ENCODE measurements around the gene PDZD7. TPM values are rescaled to one million over a fixed set of nuclear protein-coding genes. Genes with fewer than 3 reads are reported as not detected.
A peak's percentile ranks its signal among the peaks of the same experiment; 100 is the strongest.

Gene PDZD7
- polyA plus RNA-seq, 1 donor from 2014 or later: not detected

DNA sequence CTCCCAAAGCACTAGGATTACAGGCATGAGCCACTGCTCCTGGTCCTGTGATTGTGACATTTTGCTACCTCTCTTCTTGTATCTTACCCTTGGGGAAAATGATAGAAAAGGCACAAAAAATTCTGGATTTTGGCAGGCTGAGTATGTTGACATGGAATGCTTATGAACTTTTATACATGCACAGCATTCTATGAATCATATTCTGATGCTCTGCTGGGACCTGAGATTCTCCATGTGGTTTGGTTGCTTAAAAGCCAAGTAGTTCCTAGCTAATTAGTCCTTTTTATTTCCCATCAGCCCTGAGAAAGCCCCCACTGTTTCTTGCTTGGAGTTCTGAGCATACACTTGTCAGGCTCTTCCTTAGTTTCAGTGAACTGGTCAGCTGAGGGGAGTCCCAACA lies 22.6 kb upstream of the PDZD7 start:
- no peak overlapping the region for H3K27ac Mint-ChIP-seq
- H3K27me3 Mint-ChIP-seq: peaks cover 19% of the 10 kb centered on the region
- H3K4me1 Mint-ChIP-seq: peaks cover 0 to 6% (median 3%) of the 10 kb centered on the region in 3 donors
- no peaks in the 10 kb centered on the region for H3K36me3 Mint-ChIP-seq
- H3K4me3 Mint-ChIP-seq: no peak overlapping the region
- no peaks in the 10 kb centered on the region for H3K9me3 Mint-ChIP-seq

GRCh38 chr10:101052285-101052684 lies 21.4 kb upstream of the PDZD7 start:
- Mint-ChIP-seq H3K4me3 (no peak overlapping the region), H3K36me3 (no peaks in the 10 kb centered on the region), H3K27me3 (peaks cover 26% of the 10 kb centered on the region), H3K9me3 (no peaks in the 10 kb centered on the region), H3K27ac (no peak overlapping the region), H3K4me1 (peaks cover 0 to 6% (median 3%) of the 10 kb centered on the region in 3 donors)

GRCh38 chr10:101050208-101051069 lies 19.5 kb upstream of the PDZD7 start:
- Mint-ChIP-seq H3K27me3 (peaks cover 30% of the 10 kb centered on the region), H3K36me3 (no peaks in the 10 kb centered on the region), H3K4me3 (peak overlapping the region in 2 of 4 donors; percentile 29 to 63)

DNA sequence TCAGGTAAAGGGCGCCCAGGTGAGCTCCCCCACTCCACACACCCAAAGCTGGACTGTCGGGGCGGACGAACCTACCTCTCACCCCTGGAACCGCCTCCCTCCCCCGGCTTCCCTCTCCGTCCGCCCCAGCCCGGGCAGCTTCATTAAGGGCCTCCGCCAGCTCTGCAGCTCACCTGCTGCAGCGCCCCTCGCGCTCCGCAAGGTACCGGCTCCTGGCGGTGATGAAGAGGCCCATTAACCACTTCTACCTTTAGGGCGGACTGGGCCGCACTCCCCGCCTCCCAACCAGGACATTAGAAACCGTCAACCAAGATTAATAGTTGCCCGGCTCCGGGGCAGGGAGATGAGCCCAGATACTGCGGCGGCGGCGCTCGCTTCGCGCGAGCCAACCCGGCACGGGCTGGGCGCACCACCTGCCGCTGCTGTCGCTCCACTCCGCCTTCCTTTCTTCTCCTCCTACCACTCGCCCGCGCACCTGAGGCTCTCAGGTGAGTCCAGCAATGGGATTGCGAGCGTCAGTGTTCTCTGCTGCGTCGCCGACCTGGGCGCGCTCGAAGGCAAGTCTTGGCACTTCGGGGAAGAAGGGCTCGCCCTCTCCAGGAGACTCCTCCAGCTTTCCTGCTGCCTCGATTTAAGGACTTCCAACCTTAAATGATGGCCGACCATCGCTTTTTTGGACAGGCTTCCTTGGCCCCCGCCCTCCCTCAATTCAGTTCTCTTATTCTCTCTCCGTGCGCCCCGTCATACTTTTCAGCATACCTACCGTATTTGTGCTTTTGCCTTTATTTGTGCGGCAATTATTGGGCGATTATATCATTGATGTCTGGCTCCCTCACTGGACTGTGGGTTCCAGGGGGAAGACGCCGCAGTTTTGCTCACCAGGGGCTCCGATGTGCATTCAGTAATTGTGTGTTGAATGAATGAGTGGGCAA lies 17.3 kb upstream of the PDZD7 start:
- Mint-ChIP-seq H3K4me3 (no peak overlapping the region), H3K9me3 (no peaks in the 10 kb centered on the region), H3K36me3 (no peaks in the 10 kb centered on the region), H3K4me1 (peaks cover 5 to 8% (median 5%) of the 10 kb centered on the region in 3 donors), H3K27ac (no peak overlapping the region), H3K27me3 (peaks cover 30% of the 10 kb centered on the region)

More at GRCh38 chr10:101050208-101051069, 19.5 kb upstream of the PDZD7 start:
- peaks cover 0 to 6% (median 3%) of the 10 kb centered on the region in 3 donors for H3K4me1 Mint-ChIP-seq
- H3K9me3 Mint-ChIP-seq: no peaks in the 10 kb centered on the region
- H3K27ac Mint-ChIP-seq: no peak overlapping the region

- no peak overlapping the region for H3K27ac Mint-ChIP-seq
- peaks cover 12 to 16% (median 15%) of the 10 kb centered on the region in 3 donors for H3K4me1 Mint-ChIP-seq
- H3K9me3 Mint-ChIP-seq: no peaks in the 10 kb centered on the region
- H3K27me3 Mint-ChIP-seq: peaks cover 30% of the 10 kb centered on the region
- no peaks in the 10 kb centered on the region for H3K36me3 Mint-ChIP-seq
- H3K4me3 Mint-ChIP-seq: no peak overlapping the region
Measured at GRCh38 chr10:101047268-101047667, 16.3 kb upstream of the PDZD7 start.

DNA sequence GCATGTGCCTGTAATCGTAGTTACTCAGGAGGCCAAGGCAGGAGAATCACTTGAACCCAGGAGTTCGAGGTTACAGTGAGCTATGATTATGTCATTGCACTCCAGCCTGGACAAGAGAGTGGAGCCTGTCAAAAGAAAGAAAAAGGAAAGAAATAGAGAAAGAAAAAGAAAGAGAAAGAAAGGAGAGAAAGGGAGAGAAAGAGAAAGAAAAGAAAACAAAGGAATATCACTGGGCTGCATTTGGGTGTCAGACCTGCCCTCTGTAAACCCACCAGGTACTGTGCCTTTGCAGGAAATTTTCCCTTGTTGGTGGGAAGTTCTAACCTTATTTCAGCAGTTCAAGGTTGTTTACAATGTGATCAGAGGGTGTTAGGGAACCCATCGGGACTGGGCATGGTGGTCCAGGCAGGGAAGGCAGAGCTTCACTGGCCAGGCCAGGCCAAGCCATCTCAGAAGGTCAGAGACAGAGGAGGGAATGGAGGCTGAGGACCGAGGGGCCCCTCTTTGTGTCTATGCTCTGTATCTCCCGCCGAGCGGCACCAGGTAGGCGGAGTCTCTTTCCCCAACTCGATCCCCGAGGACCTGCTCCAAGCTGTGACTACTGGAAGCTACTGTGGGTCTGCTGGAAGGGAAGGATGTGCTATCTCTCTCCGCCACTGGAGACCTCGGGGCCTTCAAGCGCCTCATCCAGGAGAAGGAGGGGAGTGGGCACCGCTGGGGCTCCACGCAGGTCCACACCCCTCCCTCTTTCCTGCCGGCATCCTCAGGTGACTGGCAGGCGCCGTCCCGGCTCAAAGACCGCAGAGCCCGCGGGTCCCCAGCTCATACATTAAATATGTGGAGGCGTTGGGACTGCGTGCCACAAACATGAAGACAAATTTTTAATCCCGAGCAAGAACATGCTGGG lies 15.7 kb upstream of the PDZD7 start:
- H3K27me3 Mint-ChIP-seq: peaks cover 30% of the 10 kb centered on the region
- no peaks in the 10 kb centered on the region for H3K36me3 Mint-ChIP-seq
- H3K4me1 Mint-ChIP-seq: peaks cover 16 to 17% (median 16%) of the 10 kb centered on the region in 3 donors
- H3K27ac Mint-ChIP-seq: no peak overlapping the region
- no peak overlapping the region for H3K4me3 Mint-ChIP-seq
- H3K9me3 Mint-ChIP-seq: no peaks in the 10 kb centered on the region

DNA sequence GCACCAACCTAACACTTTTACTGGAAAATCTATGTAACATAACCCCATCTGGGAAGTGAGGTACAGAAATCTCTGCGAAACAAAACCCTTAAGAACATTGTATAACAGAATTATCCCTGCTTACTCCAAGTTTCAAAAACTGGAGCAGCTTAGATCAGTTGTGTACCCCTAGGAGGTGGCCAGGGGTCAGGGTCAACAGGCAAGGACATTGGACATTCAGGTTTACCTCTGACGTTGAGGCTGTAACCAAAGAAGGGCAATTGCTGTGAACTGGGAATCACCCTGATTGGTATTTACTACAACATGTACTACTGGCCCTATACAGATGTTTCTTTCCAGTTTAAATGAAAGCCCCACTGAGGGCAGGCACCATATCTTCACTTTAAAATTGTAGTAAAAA lies 13.2 kb upstream of the PDZD7 start:
- Mint-ChIP-seq H3K27me3 (peaks cover 17% of the 10 kb centered on the region), H3K36me3 (no peaks in the 10 kb centered on the region), H3K4me3 (peak overlapping the region in 2 of 4 donors; percentile 32 to 98), H3K27ac (no peak overlapping the region), H3K4me1 (peaks cover 11 to 17% (median 16%) of the 10 kb centered on the region in 3 donors), H3K9me3 (no peaks in the 10 kb centered on the region)

GRCh38 chr10:101043363-101043707 lies 12.4 kb upstream of the PDZD7 start:
- H3K36me3 Mint-ChIP-seq: no peaks in the 10 kb centered on the region

GRCh38 chr10:101042667-101043362 lies 11.9 kb upstream of the PDZD7 start:
- Mint-ChIP-seq H3K27ac (peak overlapping the region; percentile 90 to 98 (median 96)), H3K4me1 (peaks cover 11 to 17% (median 16%) of the 10 kb centered on the region in 3 donors), H3K9me3 (no peaks in the 10 kb centered on the region), H3K27me3 (peaks cover 6% of the 10 kb centered on the region), H3K36me3 (peaks cover 3% of the 10 kb centered on the region), H3K4me3 (peak overlapping the region; percentile 97 to 100 (median 98))

More at GRCh38 chr10:101043363-101043707, 12.4 kb upstream of the PDZD7 start:
- H3K27ac Mint-ChIP-seq: peak overlapping the region; percentile 90 to 98 (median 96)
- no peaks in the 10 kb centered on the region for H3K9me3 Mint-ChIP-seq
- peaks cover 10% of the 10 kb centered on the region for H3K27me3 Mint-ChIP-seq
- H3K4me1 Mint-ChIP-seq: peaks cover 11 to 17% (median 16%) of the 10 kb centered on the region in 3 donors
- H3K4me3 Mint-ChIP-seq: peak overlapping the region; percentile 97 to 100 (median 98)

DNA sequence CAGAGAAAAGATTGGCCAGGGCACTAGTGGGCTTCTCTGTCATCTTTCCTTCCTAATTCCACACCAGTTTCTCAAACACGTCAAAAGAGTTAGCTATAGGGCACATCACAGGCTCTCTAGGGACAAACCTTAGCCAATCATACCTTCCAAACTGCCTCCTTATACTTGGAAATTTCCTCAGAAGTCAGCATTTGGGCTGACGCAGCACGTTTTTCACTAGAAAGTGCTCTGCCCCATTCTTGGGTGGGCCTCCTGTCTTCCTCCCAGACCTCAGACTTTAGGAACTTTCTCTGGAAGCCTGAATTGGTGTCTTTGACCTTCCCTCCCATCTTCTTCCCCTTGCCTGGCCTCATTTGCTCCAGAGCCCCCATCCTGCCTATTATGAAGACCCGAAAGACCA lies 11.2 kb upstream of the PDZD7 start:
- Mint-ChIP-seq H3K27me3 (peaks cover 5% of the 10 kb centered on the region), H3K4me1 (peaks cover 11 to 17% (median 16%) of the 10 kb centered on the region in 3 donors), H3K36me3 (peaks cover 6% of the 10 kb centered on the region), H3K9me3 (no peaks in the 10 kb centered on the region), H3K27ac (peak overlapping the region in 1 of 3 donors; percentile 90), H3K4me3 (peak overlapping the region; percentile 97 to 100 (median 98))

DNA sequence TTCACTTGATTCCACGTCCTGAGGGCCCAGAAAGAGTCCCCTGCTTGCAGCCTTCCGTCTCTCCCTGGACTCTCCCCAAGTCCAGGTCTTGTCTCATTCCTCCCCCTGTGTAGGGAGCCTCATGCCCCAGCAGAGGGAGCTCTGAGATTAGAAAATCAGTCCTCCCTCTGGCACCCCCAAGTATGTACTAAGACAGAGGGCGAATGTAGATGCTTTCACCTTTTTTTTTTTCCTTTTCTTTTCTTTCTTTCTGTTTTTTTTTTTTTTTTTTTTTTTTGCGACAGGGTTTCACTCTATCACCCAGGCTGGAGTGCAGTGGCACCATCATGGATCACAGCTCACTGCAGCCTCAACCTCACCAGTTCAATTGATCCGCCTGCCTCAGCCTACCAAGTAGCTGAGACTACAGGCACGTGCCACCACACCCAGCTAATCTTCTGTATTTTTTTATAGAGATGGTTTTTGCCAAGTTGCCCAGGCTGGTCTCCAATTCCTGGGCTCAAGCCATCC lies 10.4 kb upstream of the PDZD7 start:
- Mint-ChIP-seq H3K36me3 (peaks cover 7% of the 10 kb centered on the region), H3K4me3 (peak overlapping the region in 1 of 4 donors; percentile 47), H3K9me3 (no peaks in the 10 kb centered on the region), H3K4me1 (peaks cover 11 to 17% (median 16%) of the 10 kb centered on the region in 3 donors), H3K27me3 (no peaks in the 10 kb centered on the region), H3K27ac (peak overlapping the region in 2 of 3 donors; percentile 41)

GRCh38 chr10:101040851-101041250 lies 9.9 kb upstream of the PDZD7 start:
- peak overlapping the region in 1 of 4 donors; percentile 47 for H3K4me3 Mint-ChIP-seq
- peaks cover 11 to 17% (median 16%) of the 10 kb centered on the region in 3 donors for H3K4me1 Mint-ChIP-seq
- no peaks in the 10 kb centered on the region for H3K9me3 Mint-ChIP-seq
- H3K27me3 Mint-ChIP-seq: no peaks in the 10 kb centered on the region
- peaks cover 7% of the 10 kb centered on the region for H3K36me3 Mint-ChIP-seq
- H3K27ac Mint-ChIP-seq: peak overlapping the region in 1 of 3 donors; percentile 41

GRCh38 chr10:101040061-101040460 lies 9.1 kb upstream of the PDZD7 start:
- peak overlapping the region in 1 of 4 donors; percentile 7 for H3K4me3 Mint-ChIP-seq
- no peak overlapping the region for H3K27ac Mint-ChIP-seq
- H3K36me3 Mint-ChIP-seq: peaks cover 7% of the 10 kb centered on the region
- H3K27me3 Mint-ChIP-seq: no peaks in the 10 kb centered on the region
- H3K9me3 Mint-ChIP-seq: no peaks in the 10 kb centered on the region
- peaks cover 11 to 17% (median 16%) of the 10 kb centered on the region in 3 donors for H3K4me1 Mint-ChIP-seq

All from IgD-negative memory B cell (primary cell).